Measurements from ENCODE around the gene LRRC75B. TPM values are rescaled to one million over a fixed set of nuclear protein-coding genes. Genes with fewer than 3 reads are reported as not detected.

The LRRC75B gene
- total and polyA plus RNA-seq, 2 of the 13 experiments (the other 11 are each of a cell fraction or from before 2014, with no cell fraction given), result 11.8 to 34.8 TPM

- peak; percentile 63 for TF ChIP-seq ZNF121 (CRISPR knock-in tag; IDR thresholded peaks at IDR 0.05)
- 0 out of 2 replicates have a peak, but pooled peaks have one; percentile 26 for TF ChIP-seq ONECUT2 (CRISPR knock-in tag; IDR thresholded peaks at IDR 0.05)
- 0 out of 2 replicates have a peak, but pooled peaks have one; percentile 64 for TF ChIP-seq ZNF780A (CRISPR knock-in tag; IDR thresholded peaks at IDR 0.05)
- TF ChIP-seq ZNF383 (CRISPR knock-in tag; IDR thresholded peaks at IDR 0.05; ENCODE audit: borderline replicate concordance), result no peak
- TF ChIP-seq, protein P1, sequence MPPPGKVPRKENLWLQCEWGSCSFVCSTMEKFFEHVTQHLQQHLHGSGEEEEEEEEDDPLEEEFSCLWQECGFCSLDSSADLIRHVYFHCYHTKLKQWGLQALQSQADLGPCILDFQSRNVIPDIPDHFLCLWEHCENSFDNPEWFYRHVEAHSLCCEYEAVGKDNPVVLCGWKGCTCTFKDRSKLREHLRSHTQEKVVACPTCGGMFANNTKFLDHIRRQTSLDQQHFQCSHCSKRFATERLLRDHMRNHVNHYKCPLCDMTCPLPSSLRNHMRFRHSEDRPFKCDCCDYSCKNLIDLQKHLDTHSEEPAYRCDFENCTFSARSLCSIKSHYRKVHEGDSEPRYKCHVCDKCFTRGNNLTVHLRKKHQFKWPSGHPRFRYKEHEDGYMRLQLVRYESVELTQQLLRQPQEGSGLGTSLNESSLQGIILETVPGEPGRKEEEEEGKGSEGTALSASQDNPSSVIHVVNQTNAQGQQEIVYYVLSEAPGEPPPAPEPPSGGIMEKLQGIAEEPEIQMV (CRISPR knock-in tag; IDR thresholded peaks at IDR 0.05; ENCODE audit: low read depth), result 0 out of 2 replicates have a peak, but pooled peaks have one; percentile 21
- TF ChIP-seq CHCHD3 (CRISPR knock-in tag; IDR thresholded peaks at IDR 0.05), result no peak
- no peak for TF ChIP-seq KLF13 (CRISPR knock-in tag; IDR thresholded peaks at IDR 0.05)
- TF ChIP-seq ZNF652 (CRISPR knock-in tag; IDR thresholded peaks at IDR 0.05; ENCODE audit: borderline replicate concordance, low read depth), result no peak
- TF ChIP-seq, protein P2, sequence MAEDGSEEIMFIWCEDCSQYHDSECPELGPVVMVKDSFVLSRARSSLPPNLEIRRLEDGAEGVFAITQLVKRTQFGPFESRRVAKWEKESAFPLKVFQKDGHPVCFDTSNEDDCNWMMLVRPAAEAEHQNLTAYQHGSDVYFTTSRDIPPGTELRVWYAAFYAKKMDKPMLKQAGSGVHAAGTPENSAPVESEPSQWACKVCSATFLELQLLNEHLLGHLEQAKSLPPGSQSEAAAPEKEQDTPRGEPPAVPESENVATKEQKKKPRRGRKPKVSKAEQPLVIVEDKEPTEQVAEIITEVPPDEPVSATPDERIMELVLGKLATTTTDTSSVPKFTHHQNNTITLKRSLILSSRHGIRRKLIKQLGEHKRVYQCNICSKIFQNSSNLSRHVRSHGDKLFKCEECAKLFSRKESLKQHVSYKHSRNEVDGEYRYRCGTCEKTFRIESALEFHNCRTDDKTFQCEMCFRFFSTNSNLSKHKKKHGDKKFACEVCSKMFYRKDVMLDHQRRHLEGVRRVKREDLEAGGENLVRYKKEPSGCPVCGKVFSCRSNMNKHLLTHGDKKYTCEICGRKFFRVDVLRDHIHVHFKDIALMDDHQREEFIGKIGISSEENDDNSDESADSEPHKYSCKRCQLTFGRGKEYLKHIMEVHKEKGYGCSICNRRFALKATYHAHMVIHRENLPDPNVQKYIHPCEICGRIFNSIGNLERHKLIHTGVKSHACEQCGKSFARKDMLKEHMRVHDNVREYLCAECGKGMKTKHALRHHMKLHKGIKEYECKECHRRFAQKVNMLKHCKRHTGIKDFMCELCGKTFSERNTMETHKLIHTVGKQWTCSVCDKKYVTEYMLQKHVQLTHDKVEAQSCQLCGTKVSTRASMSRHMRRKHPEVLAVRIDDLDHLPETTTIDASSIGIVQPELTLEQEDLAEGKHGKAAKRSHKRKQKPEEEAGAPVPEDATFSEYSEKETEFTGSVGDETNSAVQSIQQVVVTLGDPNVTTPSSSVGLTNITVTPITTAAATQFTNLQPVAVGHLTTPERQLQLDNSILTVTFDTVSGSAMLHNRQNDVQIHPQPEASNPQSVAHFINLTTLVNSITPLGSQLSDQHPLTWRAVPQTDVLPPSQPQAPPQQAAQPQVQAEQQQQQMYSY (CRISPR knock-in tag; IDR thresholded peaks at IDR 0.05), result no peak
- no peak for TF ChIP-seq NFYC (CRISPR knock-in tag; IDR thresholded peaks at IDR 0.05)
- no peak for TF ChIP-seq ZNF660 (CRISPR knock-in tag; IDR thresholded peaks at IDR 0.05; ENCODE audit: borderline replicate concordance, low read depth)
- peak; percentile 82; the same call in 1 of the 2 replicates for TF ChIP-seq ZNF329 (CRISPR knock-in tag; IDR thresholded peaks at IDR 0.05; ENCODE audit: low read depth)
- peak; percentile 93 for TF ChIP-seq KDM5B (CRISPR knock-in tag; IDR thresholded peaks at IDR 0.05; ENCODE audit: borderline replicate concordance)
- TF ChIP-seq ZNF441 (CRISPR knock-in tag; IDR thresholded peaks at IDR 0.05; ENCODE audit: borderline replicate concordance), result peak; percentile 74; the same call in 1 of the 2 replicates
- peak; percentile 90; the same call in 1 of the 2 replicates for TF ChIP-seq ARID4A (CRISPR knock-in tag; IDR thresholded peaks at IDR 0.05; ENCODE audit: borderline replicate concordance)
- TF ChIP-seq ZNF619 (CRISPR knock-in tag; IDR thresholded peaks at IDR 0.05), result peak; percentile 29; the same call in 1 of the 2 replicates
- peak; percentile 48 to 72; a peak in 3 of 4 replicates for TF ChIP-seq NR2F1 (CRISPR knock-in tag; IDR thresholded peaks at IDR 0.05)
- no peak; the same call in 1 of the 2 replicates for TF ChIP-seq PAF1 (CRISPR knock-in tag; IDR thresholded peaks at IDR 0.05)
- TF ChIP-seq PHF20 (CRISPR knock-in tag; IDR thresholded peaks at IDR 0.05), result no peak
Measured at GRCh38 chr22:24550028-24550901, 42.6 kb downstream of the LRRC75B start (continued).

Measured in HepG2 (cell line).